H1 (cell line): ENCODE results near the gene CACNA2D4. TPM values are rescaled to one million over a fixed set of nuclear protein-coding genes. Genes with fewer than 3 reads are reported as not detected.

Experiments
- CTCF ChIA-PET: fragments of 300-600 bp; sonication (Branson Sonifier 250); formaldehyde crosslinking; loops from one replicate; lab custom pipeline; 2021; ENCODE audit not compliant: partially characterized antibody; lab: Charles Lee
- POLR2A ChIA-PET: fragments of 300-600 bp; sonication (Branson Sonifier 250); formaldehyde crosslinking; loops from one replicate; lab custom pipeline; 2021; ENCODE audit warnings: inconsistent platforms; ENCODE audit not compliant: partially characterized antibody; lab: Charles Lee
- DNase-seq, 2 experiments: peaks; one replicate each; pipeline versions ENCODE4 v3.0.0 to v3.0.0-alpha.2; 2010 to 2022; ENCODE audit warnings: low spot score in 2 of 2, low read depth in 1 of 2, mixed read lengths in 1 of 2
- FAIRE-seq: peaks from 2 replicates; lab custom pipeline; 2011; peaks lifted over from hg19 to GRCh38; lab: Jason Lieb, UNC
- H2AFZ ChIP-seq: 2 replicates; pipeline ENCODE4 v1.8.1; 2012; ENCODE audit warnings: low read length, inconsistent platforms
- H2AK5ac ChIP-seq: 2 replicates; pipeline ENCODE4 v1.6.1; 2013; ENCODE audit warnings: low read depth, low read length
- H2BK120ac ChIP-seq: replicated peaks from 2 replicates; pipeline ENCODE3; 2013; ENCODE audit warnings: low read depth, low read length, inconsistent platforms
- H2BK12ac ChIP-seq: 2 replicates; pipeline ENCODE4 v1.6.1; 2013; ENCODE audit warnings: low read depth, low read length
- H2BK15ac ChIP-seq: 2 replicates; pipeline ENCODE4 v1.6.1; 2013; ENCODE audit warnings: low read length
- H2BK20ac ChIP-seq: 2 replicates; pipeline ENCODE4 v1.6.1; 2013; ENCODE audit warnings: low read length
- H2BK5ac ChIP-seq: 2 replicates; pipeline ENCODE4 v1.6.1; 2013; ENCODE audit warnings: low read depth, low read length
- H3K14ac ChIP-seq: 2 replicates; pipeline ENCODE4 v1.6.1; 2013; ENCODE audit warnings: inconsistent platforms; ENCODE audit not compliant: insufficient read length
- H3K18ac ChIP-seq: 2 replicates; pipeline ENCODE4 v1.6.1; 2013; ENCODE audit warnings: low read length; ENCODE audit errors: extremely low read depth
- H3K23ac ChIP-seq: 2 replicates; pipeline ENCODE4 v1.6.1; 2013; ENCODE audit warnings: inconsistent platforms; ENCODE audit not compliant: insufficient read length
- H3K23me2 ChIP-seq: 2 replicates; pipeline ENCODE4 v1.6.1; 2013; ENCODE audit warnings: low read depth, low read length
- H3K27ac ChIP-seq: 2 replicates; pipeline ENCODE4 v1.6.1; 2011; ENCODE audit warnings: low read depth, low read length, inconsistent platforms
- H3K27me3 ChIP-seq, 4 experiments: replicated peaks in 1 of 4; 1 replicate in 1 of 4; 2 replicates in 3 of 4; pipeline versions ENCODE4 v1.6.1 to v1.8.1; 2011 to 2013; ENCODE audit warnings: low read length in 3 of 4, mild to moderate bottlenecking in 3 of 4, inconsistent platforms in 2 of 4, mixed read lengths in 2 of 4, moderate library complexity in 1 of 4; ENCODE audit not compliant: control insufficient read depth in 3 of 4, insufficient read depth in 3 of 4; ENCODE audit errors: extremely low read depth in 1 of 4
- H3K36me3 ChIP-seq, 4 experiments: 2 replicates each; pipeline versions ENCODE4 v1.6.1 to v1.8.1; 2011 to 2013; ENCODE audit warnings: mild to moderate bottlenecking in 4 of 4, low read length in 3 of 4, moderate library complexity in 2 of 4, control low read depth in 1 of 4, inconsistent platforms in 1 of 4; ENCODE audit not compliant: insufficient read depth in 4 of 4, control insufficient read depth in 2 of 4
- H3K4ac ChIP-seq: replicated peaks from 2 replicates; pipeline ENCODE3; 2013; ENCODE audit warnings: low read length, low read depth, mixed read lengths, inconsistent platforms; ENCODE audit not compliant: insufficient read length
- H3K4me1 ChIP-seq, 4 experiments: replicated peaks in 1 of 4; 1 replicate in 1 of 4; 2 replicates in 3 of 4; pipeline versions ENCODE4 v1.6.1 to v1.8.1; 2011 to 2013; ENCODE audit warnings: low read length in 3 of 4, inconsistent platforms in 2 of 4, mixed read lengths in 1 of 4; ENCODE audit not compliant: insufficient read depth in 4 of 4, control insufficient read depth in 3 of 4
- H3K4me2 ChIP-seq, 2 experiments: 2 replicates each; pipeline versions ENCODE4 v1.6.1 to v1.8.1; 2011 to 2013; ENCODE audit warnings: low read depth in 2 of 2, low read length in 2 of 2, control low read depth in 1 of 2, inconsistent platforms in 1 of 2, mild to moderate bottlenecking in 1 of 2; ENCODE audit not compliant: insufficient read depth in 1 of 2
- H3K4me3 ChIP-seq, 4 experiments: fragments of 200-600, 300-600 bp in 1 of 4; sonication (generic), shearing (Covaris generic), sonication (Bioruptor Twin) in 1 of 4; 2 replicates each; pipeline versions ENCODE4 v1.5.1 to v1.8.1; 2011 to 2016; ENCODE audit warnings: low read length in 4 of 4, low read depth in 3 of 4, control low read depth in 2 of 4, inconsistent platforms in 2 of 4, mild to moderate bottlenecking in 2 of 4, mixed read lengths in 1 of 4, moderate library complexity in 1 of 4; ENCODE audit not compliant: insufficient read depth in 2 of 4; ENCODE audit errors: extremely low read depth in 1 of 4
- H3K56ac ChIP-seq: replicated peaks from 2 replicates; pipeline ENCODE3; 2013; ENCODE audit warnings: low read depth, mild to moderate bottlenecking, mixed read lengths, low read length, inconsistent platforms; ENCODE audit not compliant: insufficient read length
- H3K79me1 ChIP-seq: 2 replicates; pipeline ENCODE4 v1.6.1; 2013; ENCODE audit warnings: low read depth, low read length, control low read depth
- H3K79me2 ChIP-seq, 2 experiments: 2 replicates each; pipeline versions ENCODE4 v1.6.1 to v1.8.1; 2012 to 2013; ENCODE audit warnings: low read length in 2 of 2, mild to moderate bottlenecking in 2 of 2, inconsistent platforms in 1 of 2; ENCODE audit not compliant: insufficient read depth in 2 of 2, control insufficient read depth in 1 of 2
- H3K9ac ChIP-seq, 4 experiments: replicated peaks in 1 of 4; 1 replicate in 1 of 4; 2 replicates in 3 of 4; pipeline versions ENCODE4 v1.6.1 to v1.8.1; 2011 to 2013; ENCODE audit warnings: low read depth in 3 of 4, low read length in 3 of 4, control low read depth in 2 of 4, mild to moderate bottlenecking in 2 of 4, moderate library complexity in 2 of 4, inconsistent platforms in 1 of 4; ENCODE audit errors: extremely low read depth in 1 of 4
- H3K9me3 ChIP-seq, 2 experiments: 2 replicates each; pipeline versions ENCODE4 v1.6.1 to v1.8.1; 2012 to 2013; ENCODE audit warnings: mild to moderate bottlenecking in 2 of 2, moderate library complexity in 2 of 2, control low read depth in 1 of 2, inconsistent platforms in 1 of 2, low read depth in 1 of 2, low read length in 1 of 2, mixed read lengths in 1 of 2; ENCODE audit not compliant: insufficient read depth in 2 of 2
- H4K20me1 ChIP-seq, 2 experiments: replicated peaks in 1 of 2; 2 replicates each; pipeline versions ENCODE3 to v1.8.1; 2011 to 2013; ENCODE audit warnings: inconsistent platforms in 2 of 2, low read length in 2 of 2, mild to moderate bottlenecking in 1 of 2; ENCODE audit not compliant: insufficient read depth in 2 of 2, control insufficient read depth in 1 of 2
- H4K5ac ChIP-seq: 2 replicates; pipeline ENCODE4 v1.6.1; 2013; ENCODE audit warnings: low read length, low read depth, mixed read lengths, inconsistent platforms; ENCODE audit not compliant: insufficient read length
- H4K8ac ChIP-seq: 2 replicates; pipeline ENCODE4 v1.8.0; 2013; ENCODE audit warnings: mild to moderate bottlenecking, moderate library complexity, low read length, inconsistent platforms; ENCODE audit not compliant: insufficient read depth; ENCODE audit errors: extremely low read depth
- H4K91ac ChIP-seq: replicated peaks from 2 replicates; pipeline ENCODE3; 2013; ENCODE audit warnings: low read length, mixed read lengths, inconsistent platforms; ENCODE audit not compliant: insufficient read length
- EGR1 ChIP-seq: IDR thresholded peaks from 2 replicates; pipeline ENCODE4 v1.6.1; 2011; ENCODE audit warnings: low read depth, low read length, borderline replicate concordance
- EZH2 ChIP-seq: fragments of 200-600 bp; sonication (generic); IDR thresholded peaks from 2 replicates; pipeline ENCODE4 v1.7.1; 2012; ENCODE audit warnings: low read depth, mild to moderate bottlenecking, moderate library complexity, low read length, inconsistent platforms; ENCODE audit not compliant: severe bottlenecking
- NANOG ChIP-seq: IDR thresholded peaks from 2 replicates; pipeline ENCODE4 v1.6.1; 2011; ENCODE audit warnings: low read length, low read depth, mild to moderate bottlenecking, inconsistent platforms; ENCODE audit not compliant: insufficient read depth, poor library complexity, severe bottlenecking
- POLR2AphosphoS5 ChIP-seq: IDR thresholded peaks from 2 replicates; pipeline ENCODE4 v1.6.1; 2011; ENCODE audit warnings: low read depth, low read length
- POU5F1 ChIP-seq: IDR thresholded peaks from 2 replicates; pipeline ENCODE4 v1.6.1; 2011; ENCODE audit warnings: low read depth, mild to moderate bottlenecking, low read length, moderate library complexity
- SIX5 ChIP-seq: IDR thresholded peaks from 2 replicates; pipeline ENCODE4 v1.6.1; 2011; ENCODE audit warnings: mild to moderate bottlenecking, low read depth, low read length
- SP4 ChIP-seq: IDR thresholded peaks from 2 replicates; pipeline ENCODE4 v1.6.1; 2012; ENCODE audit warnings: low read length, inconsistent platforms
- SUZ12 ChIP-seq: fragments of 200-600 bp; sonication (generic); IDR thresholded peaks from 2 replicates; pipeline ENCODE4 v1.6.1; 2012; ENCODE audit warnings: mild to moderate bottlenecking, inconsistent platforms, low read length, moderate library complexity, mixed read lengths
- TEAD4 ChIP-seq: IDR thresholded peaks from 2 replicates; pipeline ENCODE4 v1.6.1; 2012; ENCODE audit warnings: low read depth, low read length, inconsistent platforms, mixed read lengths
- WGBS, 2 experiments: shearing (Covaris generic) in 1 of 2; methylation state at CpG; one replicate each; pipeline versions ENCODE4 v1.1.6 to v1.1.7; 2013 to 2015; ENCODE audit warnings: low lambda C conversion rate in 2 of 2, mixed read lengths in 2 of 2, inconsistent platforms in 1 of 2, low coverage in 1 of 2, missing lambda C conversion rate in 1 of 2; ENCODE audit not compliant: insufficient replicate concordance in 2 of 2, insufficient coverage in 1 of 2, insufficient read length in 1 of 2; ENCODE audit errors: extremely low coverage in 1 of 2, missing lambda C conversion rate in 1 of 2; 5-methylcytosine and 5-hydroxymethylcytosine counted together
- polyA plus RNA-seq, 7 experiments: library from polyadenylated mRNA; depleted of rRNA in 3 of 7; stranded (reverse) in 5 of 7; unstranded in 2 of 7; fragments of >200 nt in 5 of 7; fragments of 200-250 nt in 2 of 7; gene quantifications; 1 replicate in 5 of 7; 2 replicates in 1 of 7; 4 replicates in 1 of 7; pipeline versions ENCODE4 v1.2.1 to v1.2.3, GENCODE V29; 2011 to 2013; ENCODE audit warnings: missing spikeins in 2 of 7, mixed read lengths in 2 of 7
- total RNA-seq: library from RNA; stranded (reverse); fragmentation: NEBNext Ultra II Directional; extraction: Animal tissue kit (Norgen Biotek cat#: 25700); gene quantifications from 2 replicates; pipeline ENCODE4 v1.2.1, GENCODE V29; 2021
- TF ChIP-seq, protein P1 (sequence below): IDR thresholded peaks from 2 replicates; pipeline ENCODE4 v1.6.1; 2012; ENCODE audit warnings: low read length, inconsistent platforms
- TF ChIP-seq, protein P2 (sequence below): IDR thresholded peaks from 2 replicates; pipeline ENCODE4 v1.6.1; 2012; ENCODE audit warnings: inconsistent platforms

The CACNA2D4 gene
- total and polyA plus RNA-seq, 2 of the 8 experiments (the other 6 are each of a cell fraction or from before 2014, with no cell fraction given): 0.44 to 0.88 TPM

DNA sequence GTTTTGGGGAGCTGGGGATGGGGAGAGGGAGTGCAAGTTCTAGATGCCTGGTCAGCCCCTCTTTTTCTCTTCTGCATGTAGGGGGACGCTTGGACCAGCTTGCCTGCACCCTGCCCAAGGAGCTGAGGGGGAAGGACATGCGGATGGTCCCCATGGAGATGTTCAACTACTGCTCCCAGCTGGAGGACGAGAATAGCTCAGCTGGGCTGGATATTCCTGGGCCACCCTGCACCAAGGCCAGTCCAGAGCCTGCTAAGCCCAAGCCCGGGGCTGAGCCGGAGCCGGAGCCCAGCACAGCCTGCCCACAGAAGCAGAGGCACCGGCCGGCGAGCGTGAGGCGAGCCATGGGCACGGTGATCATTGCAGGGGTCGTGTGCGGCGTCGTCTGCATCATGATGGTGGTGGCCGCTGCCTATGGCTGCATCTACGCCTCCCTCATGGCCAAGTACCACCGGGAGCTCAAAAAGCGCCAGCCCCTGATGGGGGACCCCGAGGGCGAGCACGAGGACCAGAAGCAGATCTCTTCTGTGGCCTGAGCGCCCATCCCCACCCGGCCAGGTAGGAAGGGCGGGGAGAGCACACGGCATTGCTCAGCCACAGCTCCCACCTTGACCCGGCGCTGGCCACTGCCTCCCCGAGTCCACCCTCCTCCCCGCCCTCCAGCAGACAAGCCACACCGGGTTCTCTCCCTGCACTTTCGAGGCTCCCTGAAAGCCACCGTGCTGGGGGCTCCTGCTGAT lies 84.1 kb downstream of the CACNA2D4 start:
- Histone ChIP-seq H3K4me1 (peaks cover 0 to 13% (median 7%) of the 10 kb centered on the region in 4 experiments; a peak in 5 of 7 replicates), H3K9me3 (no peaks in the 10 kb centered on the region), H3K18ac (no peak overlapping the region), H2AK5ac (no peak overlapping the region), H3K79me2 (no peaks in the 10 kb centered on the region), H2BK5ac (no peak overlapping the region), H3K4ac (no peak overlapping the region), H3K4me3 (no peak overlapping the region), H3K36me3 (no peaks in the 10 kb centered on the region), H2AFZ (no peak overlapping the region), H4K5ac (no peak overlapping the region), H3K23ac (no peak overlapping the region), H4K91ac (no peak overlapping the region), H3K56ac (no peak overlapping the region), H3K4me2 (no peak overlapping the region), H3K27ac (no peak overlapping the region), H4K8ac (no peak overlapping the region), H2BK15ac (no peak overlapping the region), H3K23me2 (peaks cover 3% of the 10 kb centered on the region; the same call in 1 of the 2 replicates), H3K79me1 (no peaks in the 10 kb centered on the region), H2BK120ac (no peak overlapping the region), H3K14ac (no peak overlapping the region), H2BK20ac (no peak overlapping the region), H3K27me3 (peaks cover 0 to 5% (median 2%) of the 10 kb centered on the region in 4 experiments; a peak in 3 of 7 replicates), H2BK12ac (no peak overlapping the region), H3K9ac (no peak overlapping the region), H4K20me1 (peaks cover 0 to 4% of the 10 kb centered on the region in 2 experiments)
- no peak for FAIRE-seq
- no peak for DNase-seq
- POLR2A ChIA-PET: no interaction called here
- CTCF ChIA-PET: interaction anchor here (0.7 to 3.0 kb wide), 6 partner anchors 11 to 105 kb away, joined by 3 to 20 read pairs (median 4); no protein-coding TSS in a partner anchor
- 91% methylated on average over 33 of the region's 34 CpGs; no CpG with 5 or more reads in 1 of the 2 experiments for WGBS, 2 experiments
- TF ChIP-seq, protein P1, sequence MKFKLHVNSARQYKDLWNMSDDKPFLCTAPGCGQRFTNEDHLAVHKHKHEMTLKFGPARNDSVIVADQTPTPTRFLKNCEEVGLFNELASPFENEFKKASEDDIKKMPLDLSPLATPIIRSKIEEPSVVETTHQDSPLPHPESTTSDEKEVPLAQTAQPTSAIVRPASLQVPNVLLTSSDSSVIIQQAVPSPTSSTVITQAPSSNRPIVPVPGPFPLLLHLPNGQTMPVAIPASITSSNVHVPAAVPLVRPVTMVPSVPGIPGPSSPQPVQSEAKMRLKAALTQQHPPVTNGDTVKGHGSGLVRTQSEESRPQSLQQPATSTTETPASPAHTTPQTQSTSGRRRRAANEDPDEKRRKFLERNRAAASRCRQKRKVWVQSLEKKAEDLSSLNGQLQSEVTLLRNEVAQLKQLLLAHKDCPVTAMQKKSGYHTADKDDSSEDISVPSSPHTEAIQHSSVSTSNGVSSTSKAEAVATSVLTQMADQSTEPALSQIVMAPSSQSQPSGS: no peak
- TF ChIP-seq TEAD4: no peak
- TF ChIP-seq, protein P2, sequence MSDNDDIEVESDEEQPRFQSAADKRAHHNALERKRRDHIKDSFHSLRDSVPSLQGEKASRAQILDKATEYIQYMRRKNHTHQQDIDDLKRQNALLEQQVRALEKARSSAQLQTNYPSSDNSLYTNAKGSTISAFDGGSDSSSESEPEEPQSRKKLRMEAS: no peak
- TF ChIP-seq EGR1: no peak
- no peak for TF ChIP-seq POU5F1
- no peak for TF ChIP-seq SUZ12
- TF ChIP-seq SIX5: no peak
- TF ChIP-seq EZH2: no peak
- no peak for TF ChIP-seq NANOG
- no peak for TF ChIP-seq SP4
- no peak for TF ChIP-seq POLR2AphosphoS5
